ENCODE data around the gene HMGB1.

HMGB1 gene

GRCh38 chr13:30406779-30407416, 58.8 kb downstream of the HMGB1 start:
- in situ Hi-C loops (cut with MboI; ENCODE audit: low sequenced_read_pairs) = no loop called here
